ENCODE results near the gene ALOX5. TPM values are rescaled to one million over a fixed set of nuclear protein-coding genes. Genes with fewer than 3 reads are reported as not detected.
"Not testable (repeated sequence)": the region's sequence is repeated elsewhere in the genome, so short reads cannot be mapped to it uniquely, and the experiment has no call there.

The ALOX5 gene
- polyA plus RNA-seq, 3 donors, result 1.7 to 3.9 (median 2.4) TPM

DNA sequence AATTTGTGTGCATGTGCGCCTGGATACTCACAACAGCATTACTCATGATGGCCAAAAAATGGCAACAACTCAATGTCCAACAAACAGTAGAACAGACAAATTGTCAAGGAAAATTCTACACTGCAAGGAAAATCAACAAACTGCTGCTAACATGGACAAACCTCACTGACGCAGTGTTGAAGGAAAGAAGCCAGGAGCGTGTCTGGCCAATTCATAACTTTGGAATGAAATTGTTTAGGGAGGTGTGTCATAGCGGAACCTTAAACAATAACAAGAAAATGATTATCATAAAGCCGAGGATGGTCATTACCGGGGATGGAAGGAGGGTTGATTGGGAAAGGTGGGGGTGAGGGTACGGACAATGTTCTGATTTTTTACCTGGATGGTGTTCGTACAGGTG, 29.1 kb downstream of the ALOX5 start:
- DNase-seq (ENCODE audit: low read depth in 3 of 3, low spot score in 2 of 3), result no peak

GRCh38 chr10:45404087-45404769, 30.2 kb downstream of the ALOX5 start:
- no peak for DNase-seq (ENCODE audit: low read depth in 3 of 3, low spot score in 2 of 3)

- DNase-seq (ENCODE audit: low read depth in 3 of 3, low spot score in 2 of 3), result no peak
Observed at GRCh38 chr10:45404770-45405120, 30.7 kb downstream of the ALOX5 start.

- no peak for DNase-seq (ENCODE audit: low read depth in 3 of 3, low spot score in 2 of 3)
Observed at GRCh38 chr10:45407542-45407941, 33.5 kb downstream of the ALOX5 start.

- no peak for DNase-seq (ENCODE audit: low read depth in 3 of 3, low spot score in 2 of 3)
Observed at GRCh38 chr10:45408421-45409319, 34.7 kb downstream of the ALOX5 start.

- DNase-seq (ENCODE audit: low read depth in 3 of 3, low spot score in 2 of 3), result not testable (repeated sequence)
Observed at GRCh38 chr10:45409347-45409746, 35.3 kb downstream of the ALOX5 start.

DNA sequence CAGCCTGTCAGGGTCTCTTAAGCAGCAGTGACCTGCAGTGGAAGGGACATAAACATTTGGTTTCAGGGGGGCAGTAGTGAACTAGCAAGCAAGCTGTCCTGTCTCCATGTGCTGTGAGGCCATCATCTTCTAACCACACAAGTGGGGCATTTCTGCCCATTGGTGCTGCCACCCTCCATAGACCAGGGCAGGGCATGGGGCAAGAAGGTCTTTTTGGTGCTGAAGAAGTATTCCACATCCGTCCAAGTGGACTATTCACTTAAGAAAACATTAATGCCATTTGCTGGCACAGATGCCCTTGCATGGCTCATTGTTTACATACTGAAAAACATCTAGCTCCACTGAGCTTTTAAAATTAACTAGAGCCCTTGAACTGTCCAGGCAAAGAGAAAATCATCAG, 35.8 kb downstream of the ALOX5 start:
- DNase-seq (ENCODE audit: low read depth in 3 of 3, low spot score in 2 of 3), result no peak

DNA sequence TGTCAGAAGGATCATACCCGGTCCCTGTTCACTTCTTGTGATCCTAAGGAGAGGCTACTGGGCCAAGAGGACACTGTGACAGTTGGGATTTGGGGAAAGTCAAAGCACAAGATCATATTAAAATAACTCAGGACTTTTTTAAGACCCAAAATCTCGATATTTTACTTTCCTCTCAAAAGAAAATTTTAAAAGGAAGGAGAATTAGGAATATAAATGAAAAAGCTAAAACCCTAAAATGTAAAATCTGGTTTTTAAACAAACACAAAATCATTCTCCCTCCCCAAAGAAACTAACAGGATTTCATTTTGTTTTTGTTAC, 36.4 kb downstream of the ALOX5 start:
- DNase-seq (ENCODE audit: low read depth in 3 of 3, low spot score in 2 of 3), result no peak

DNA sequence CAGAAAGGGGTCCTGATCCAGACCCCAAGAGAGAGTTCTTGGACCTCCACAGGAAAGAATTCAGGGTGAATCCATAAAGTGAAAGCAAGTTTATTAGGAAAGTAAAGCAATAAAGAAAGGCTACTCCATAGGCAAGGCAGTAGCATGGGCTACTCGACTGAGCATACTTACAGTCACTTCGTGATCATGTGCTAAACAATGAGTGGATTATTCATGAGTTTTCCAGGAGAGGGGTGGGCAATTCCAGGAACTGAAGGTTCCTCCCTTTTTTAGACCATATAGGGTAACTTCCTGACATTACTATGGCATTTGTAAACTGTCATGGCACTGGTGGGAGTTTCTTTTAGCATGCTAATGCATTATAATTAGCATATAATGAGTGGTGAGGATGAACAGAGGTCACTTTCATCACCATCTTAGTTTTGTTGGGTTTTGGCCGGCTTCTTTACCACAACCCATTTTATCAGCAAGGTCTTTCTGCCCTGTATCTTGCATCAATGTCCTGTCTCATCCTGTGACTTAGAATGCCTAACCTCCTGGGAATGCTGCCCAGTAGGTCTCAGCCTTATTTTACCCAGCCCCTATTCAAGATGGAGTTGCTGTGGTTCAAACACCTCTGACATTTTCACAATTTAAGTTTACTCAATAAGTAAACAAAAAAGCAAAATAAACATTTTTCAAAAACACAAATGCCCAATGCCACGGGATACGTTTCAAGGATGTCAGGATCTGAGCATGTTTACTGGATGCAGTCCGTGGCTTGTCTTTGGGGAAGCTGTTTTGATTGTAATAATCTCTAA, 37.0 kb downstream of the ALOX5 start:
- no peak for DNase-seq (ENCODE audit: low read depth in 3 of 3, low spot score in 2 of 3)

DNA sequence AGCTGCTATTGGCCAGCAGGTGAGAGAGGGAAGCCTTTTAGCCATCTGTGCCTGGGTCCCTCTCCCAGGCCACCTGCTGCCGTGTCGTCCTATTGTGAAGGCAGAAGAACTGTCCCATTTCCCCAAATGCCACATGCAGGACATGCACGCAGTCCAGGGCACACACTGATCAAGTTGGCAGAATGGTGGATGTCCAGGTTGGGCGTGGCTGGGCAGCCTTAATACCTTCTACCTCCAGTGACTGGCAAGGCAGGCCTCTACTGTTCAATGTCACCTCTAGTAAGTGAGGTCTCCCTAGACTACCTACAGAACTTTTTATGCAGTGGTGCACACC, 37.6 kb downstream of the ALOX5 start:
- DNase-seq (ENCODE audit: low read depth in 3 of 3, low spot score in 2 of 3), result no peak

DNA sequence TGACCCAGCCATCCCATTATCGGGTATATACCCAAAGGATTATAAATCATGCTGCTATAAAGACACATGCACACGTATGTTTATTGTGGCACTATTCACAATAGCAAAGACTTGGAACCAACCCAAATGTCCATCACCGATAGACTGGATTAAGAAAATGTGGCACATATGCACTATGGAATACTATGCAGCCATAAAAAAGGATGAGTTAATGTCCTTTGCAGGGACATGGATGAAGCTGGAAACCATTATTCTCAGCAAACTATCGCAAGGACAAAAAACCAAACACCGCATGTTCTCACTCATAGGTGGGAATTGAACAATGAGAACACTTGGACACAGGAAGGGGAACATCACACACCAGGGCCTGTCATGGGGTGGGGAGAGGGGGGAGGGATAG, 41.0 kb downstream of the ALOX5 start:
- not testable (repeated sequence) for DNase-seq (ENCODE audit: low read depth in 3 of 3, low spot score in 2 of 3)

- DNase-seq (ENCODE audit: low read depth in 3 of 3, low spot score in 2 of 3), result no peak
Observed at GRCh38 chr10:45416603-45417002, 42.6 kb downstream of the ALOX5 start.

GRCh38 chr10:45417746-45418145, 43.7 kb downstream of the ALOX5 start:
- DNase-seq (ENCODE audit: low read depth in 3 of 3, low spot score in 2 of 3), result no peak

- no peak for DNase-seq (ENCODE audit: low read depth in 3 of 3, low spot score in 2 of 3)
Observed at GRCh38 chr10:45418417-45418848, 44.4 kb downstream of the ALOX5 start.

GRCh38 chr10:45418849-45419675, 45.0 kb downstream of the ALOX5 start:
- peak in 1 of 3 donors; percentile 56 for DNase-seq (ENCODE audit: low read depth in 3 of 3, low spot score in 2 of 3)

- no peak for DNase-seq (ENCODE audit: low read depth in 3 of 3, low spot score in 2 of 3)
Observed at GRCh38 chr10:45419676-45420025, 45.6 kb downstream of the ALOX5 start.

GRCh38 chr10:45420453-45421192, 46.6 kb downstream of the ALOX5 start:
- no peak for DNase-seq (ENCODE audit: low read depth in 3 of 3, low spot score in 2 of 3)

- DNase-seq (ENCODE audit: low read depth in 3 of 3, low spot score in 2 of 3), result no peak
Observed at GRCh38 chr10:45421221-45422097, 47.4 kb downstream of the ALOX5 start.

GRCh38 chr10:45422207-45422865, 48.3 kb downstream of the ALOX5 start:
- DNase-seq (ENCODE audit: low read depth in 3 of 3, low spot score in 2 of 3), result no peak

Data from right renal cortex interstitium (tissue), 3 donors.